ENCODE measurements around the gene C2CD4C. TPM values are rescaled to one million over a fixed set of nuclear protein-coding genes. Genes with fewer than 3 reads are reported as not detected.
"Not testable (repeated sequence)": the region's sequence is repeated elsewhere in the genome, so short reads cannot be mapped to it uniquely, and the experiment has no call there.

C2CD4C gene
- total RNA-seq, 1 experiment from 2014 or later, result 1.8 TPM

GRCh38 chr19:395467-395866 lies 13.5 kb downstream of the C2CD4C start:
- no peak overlapping the region for H3K4me3 ChIP-seq (ENCODE audit: low read depth, low read length, poor library complexity, severe bottlenecking)
- BruUV-seq (replicated peaks), result no TSS peak
- CTCF ChIA-PET, result no interaction called here
- TF ChIP-seq EZH2 (IDR thresholded peaks at IDR 0.05; ENCODE audit: borderline replicate concordance, low read depth, low read length, poor library complexity, severe bottlenecking), result no peak
- no peak for TF ChIP-seq CTCF (conservative IDR thresholded peaks at IDR 0.05; ENCODE audit: low read depth, low read length)
- H3K36me3 ChIP-seq (ENCODE audit: insufficient read depth, low read length, poor library complexity, severe bottlenecking), result no peaks in the 10 kb centered on the region
- no peaks in the 10 kb centered on the region for H3K27me3 ChIP-seq (replicated peaks; ENCODE audit: insufficient read depth, low read depth, low read length, poor library complexity)
- no peak overlapping the region for H3K27ac ChIP-seq (ENCODE audit: low read depth, low read length, poor library complexity, severe bottlenecking)
- DNase-seq (ENCODE audit: low spot score), result no peak
- H3K4me1 ChIP-seq (ENCODE audit: insufficient read depth, low read length, poor library complexity, severe bottlenecking), result no peaks in the 10 kb centered on the region
- no peaks in the 10 kb centered on the region for H3K9me3 ChIP-seq (ENCODE audit: low read depth, low read length, poor library complexity, severe bottlenecking)
- POLR2A ChIA-PET (ENCODE audit: low non-redundant PET), result no interaction called here
- intact Hi-C loops (cut with micrococcal nuclease; ENCODE audit: unreplicated experiment), result no loop called here

GRCh38 chr19:394857-395256 lies 14.1 kb downstream of the C2CD4C start:
- H3K36me3 ChIP-seq (ENCODE audit: insufficient read depth, low read length, poor library complexity, severe bottlenecking); POLR2A ChIA-PET (ENCODE audit: low non-redundant PET); H3K4me3 ChIP-seq (ENCODE audit: low read depth, low read length, poor library complexity, severe bottlenecking); BruUV-seq (replicated peaks); H3K27me3 ChIP-seq (replicated peaks; ENCODE audit: insufficient read depth, low read depth, low read length, poor library complexity); intact Hi-C loops (cut with micrococcal nuclease; ENCODE audit: unreplicated experiment); H3K9me3 ChIP-seq (ENCODE audit: low read depth, low read length, poor library complexity, severe bottlenecking); DNase-seq (ENCODE audit: low spot score); CTCF ChIA-PET; H3K27ac ChIP-seq (ENCODE audit: low read depth, low read length, poor library complexity, severe bottlenecking); H3K4me1 ChIP-seq (ENCODE audit: insufficient read depth, low read length, poor library complexity, severe bottlenecking): not testable (repeated sequence)

DNA sequence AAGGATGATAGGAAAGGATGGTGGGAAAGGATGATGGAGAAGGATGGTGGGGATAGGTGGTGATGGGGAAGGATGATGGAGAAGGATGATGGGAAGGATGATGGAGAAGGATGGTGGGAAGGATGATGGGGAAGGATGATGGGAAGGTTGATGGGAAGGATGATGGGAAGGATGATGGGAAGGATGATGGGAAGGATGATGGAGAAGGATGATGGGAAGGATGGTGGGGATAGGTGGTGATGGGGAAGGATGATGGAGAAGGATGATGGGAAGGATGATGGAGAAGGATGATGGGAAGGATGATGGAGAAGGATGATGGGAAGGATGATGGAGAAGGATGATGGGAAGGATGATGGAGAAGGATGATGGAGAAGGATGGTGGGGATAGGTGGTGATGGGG lies 15.4 kb downstream of the C2CD4C start:
- H3K27ac ChIP-seq (ENCODE audit: low read depth, low read length, poor library complexity, severe bottlenecking); intact Hi-C loops (cut with micrococcal nuclease; ENCODE audit: unreplicated experiment); BruUV-seq (replicated peaks); H3K36me3 ChIP-seq (ENCODE audit: insufficient read depth, low read length, poor library complexity, severe bottlenecking); H3K4me1 ChIP-seq (ENCODE audit: insufficient read depth, low read length, poor library complexity, severe bottlenecking); H3K27me3 ChIP-seq (replicated peaks; ENCODE audit: insufficient read depth, low read depth, low read length, poor library complexity); H3K4me3 ChIP-seq (ENCODE audit: low read depth, low read length, poor library complexity, severe bottlenecking); POLR2A ChIA-PET (ENCODE audit: low non-redundant PET); DNase-seq (ENCODE audit: low spot score); H3K9me3 ChIP-seq (ENCODE audit: low read depth, low read length, poor library complexity, severe bottlenecking); CTCF ChIA-PET: not testable (repeated sequence)

- H3K4me1 ChIP-seq (ENCODE audit: insufficient read depth, low read length, poor library complexity, severe bottlenecking), result no peaks in the 10 kb centered on the region
- no peak overlapping the region for H3K4me3 ChIP-seq (ENCODE audit: low read depth, low read length, poor library complexity, severe bottlenecking)
- no peak overlapping the region for H3K27ac ChIP-seq (ENCODE audit: low read depth, low read length, poor library complexity, severe bottlenecking)
- H3K27me3 ChIP-seq (replicated peaks; ENCODE audit: insufficient read depth, low read depth, low read length, poor library complexity), result no peaks in the 10 kb centered on the region
- CTCF ChIA-PET, result interaction anchor here (0.7 kb wide), 1 partner anchor 87 kb away, joined by 3 read pairs; no protein-coding TSS in a partner anchor
- H3K36me3 ChIP-seq (ENCODE audit: insufficient read depth, low read length, poor library complexity, severe bottlenecking), result no peaks in the 10 kb centered on the region
- intact Hi-C loops (cut with micrococcal nuclease; ENCODE audit: unreplicated experiment), result no loop called here
- TF ChIP-seq EZH2 (IDR thresholded peaks at IDR 0.05; ENCODE audit: borderline replicate concordance, low read depth, low read length, poor library complexity, severe bottlenecking), result no peak
- TF ChIP-seq CTCF (conservative IDR thresholded peaks at IDR 0.05; ENCODE audit: low read depth, low read length), result no peak
- no peaks in the 10 kb centered on the region for H3K9me3 ChIP-seq (ENCODE audit: low read depth, low read length, poor library complexity, severe bottlenecking)
- DNase-seq (ENCODE audit: low spot score), result no peak
- POLR2A ChIA-PET (ENCODE audit: low non-redundant PET), result no interaction called here
- BruUV-seq (replicated peaks), result no TSS peak
Measured at GRCh38 chr19:392375-392970, 16.5 kb downstream of the C2CD4C start.

Data from A673 (cell line).